ENCODE data around the gene IER5.

- TF ChIP-seq CTCF (IDR thresholded peaks at IDR 0.05), result no peak
- no peak for TF ChIP-seq EZH2 (IDR thresholded peaks at IDR 0.05; ENCODE audit: borderline replicate concordance, insufficient read depth, low read depth, low read length, poor library complexity, severe bottlenecking)
Observed at GRCh38 chr1:181133441-181133951, 45.0 kb downstream of the IER5 start.
